Stimulated activated CD4-positive, alpha-beta T cell treated with anti-CD3 and anti-CD28 coated beads, Interleukin-1b, Interleukin-23, amount 100 ng/mL, for 48 hours (primary cell): Measurements from ENCODE around the gene ALPL.
"Not testable (repeated sequence)": the region's sequence is repeated elsewhere in the genome, so short reads cannot be mapped to it uniquely, and the experiment has no call there.

Experiments
- DNase-seq: peaks from one replicate; pipeline ENCODE4 v3.0.0-alpha.2; 2020

The ALPL gene

GRCh38 chr1:21563971-21564370 lies 54.7 kb downstream of the ALPL start:
- no peak for DNase-seq

GRCh38 chr1:21564521-21565095 lies 55.4 kb downstream of the ALPL start:
- DNase-seq: no peak

- no peak for DNase-seq
These were observed 56.1 kb downstream of the ALPL start for GRCh38 chr1:21565285-21565684.

- not testable (repeated sequence) for DNase-seq
These were observed 57.1 kb downstream of the ALPL start for GRCh38 chr1:21566361-21566760.

DNA sequence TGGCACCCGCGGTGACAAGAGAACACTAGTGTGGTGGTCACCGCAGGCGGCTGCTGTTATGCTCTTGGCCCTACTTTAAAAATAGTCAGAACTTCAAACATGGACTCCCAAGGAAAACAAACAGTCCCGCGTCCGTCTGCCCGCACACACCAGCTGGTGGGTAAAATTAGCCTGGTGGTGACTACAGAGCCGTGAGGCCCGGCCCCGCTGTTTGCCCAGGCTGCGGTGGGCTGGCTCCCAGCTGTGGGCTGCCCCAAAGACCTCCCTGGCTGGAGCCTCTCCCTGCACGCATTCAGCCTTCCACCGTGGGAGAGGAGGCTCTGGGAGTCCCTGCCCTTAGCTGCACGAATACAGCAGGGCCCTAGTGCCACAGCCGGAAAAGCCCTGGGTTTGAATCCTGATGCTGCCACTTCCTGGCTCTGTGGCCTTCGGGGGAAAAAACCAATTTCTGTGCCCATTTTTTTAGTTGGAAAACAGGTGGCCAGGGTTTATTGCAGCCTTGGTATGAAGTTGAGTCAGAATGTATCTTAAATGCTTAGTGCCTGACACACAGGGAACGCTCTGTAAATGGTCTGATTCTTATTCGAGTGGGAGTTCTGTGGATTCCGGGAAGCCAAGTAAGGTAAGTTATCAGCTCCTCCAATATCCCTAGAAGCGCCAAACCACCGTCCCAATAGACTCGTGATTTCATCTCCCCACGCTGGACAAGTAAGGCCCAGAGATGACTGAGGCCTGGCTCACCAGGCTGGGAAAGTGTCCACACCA lies 58.2 kb downstream of the ALPL start:
- no peak for DNase-seq

- DNase-seq: no peak
These were observed 59.0 kb downstream of the ALPL start for GRCh38 chr1:21568006-21568746.

- no peak for DNase-seq
These were observed 59.7 kb downstream of the ALPL start for GRCh38 chr1:21568809-21569385.

DNA sequence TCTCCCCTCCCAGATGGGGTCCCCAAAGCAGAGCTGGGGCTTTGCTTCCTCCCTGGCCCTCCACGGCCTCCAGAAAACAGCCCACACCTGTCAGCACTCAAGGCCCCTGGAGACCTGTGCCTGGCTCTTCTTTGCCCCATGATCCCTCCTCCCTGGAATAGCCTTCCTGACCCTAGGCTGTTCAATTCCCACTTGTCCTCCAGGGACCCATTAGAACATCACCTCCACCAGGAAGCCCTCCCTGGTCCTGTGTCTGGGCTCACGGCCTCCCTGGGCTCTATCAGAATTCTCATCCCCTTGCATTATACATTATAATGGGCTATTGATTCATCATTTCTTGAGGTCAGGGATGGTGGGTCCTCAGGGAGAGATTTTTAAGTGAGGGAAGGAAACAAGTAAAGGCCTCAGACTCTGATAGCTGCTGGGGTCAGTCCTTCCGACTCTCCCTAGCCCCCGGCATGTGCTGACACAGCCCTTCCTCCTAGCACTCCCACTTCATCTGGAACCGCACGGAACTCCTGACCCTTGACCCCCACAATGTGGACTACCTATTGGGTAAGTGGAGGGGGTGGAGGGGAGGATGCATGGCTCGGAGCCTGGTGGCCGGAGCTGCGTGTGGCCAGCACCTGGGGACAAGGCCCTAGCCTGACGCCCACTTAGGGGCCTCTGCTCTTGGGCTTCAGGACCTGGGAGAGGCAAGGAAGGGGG lies 60.8 kb downstream of the ALPL start:
- no peak for DNase-seq

GRCh38 chr1:21570528-21570875 lies 61.3 kb downstream of the ALPL start:
- DNase-seq: no peak

- DNase-seq: no peak
These were observed 61.7 kb downstream of the ALPL start for GRCh38 chr1:21570885-21571284.

DNA sequence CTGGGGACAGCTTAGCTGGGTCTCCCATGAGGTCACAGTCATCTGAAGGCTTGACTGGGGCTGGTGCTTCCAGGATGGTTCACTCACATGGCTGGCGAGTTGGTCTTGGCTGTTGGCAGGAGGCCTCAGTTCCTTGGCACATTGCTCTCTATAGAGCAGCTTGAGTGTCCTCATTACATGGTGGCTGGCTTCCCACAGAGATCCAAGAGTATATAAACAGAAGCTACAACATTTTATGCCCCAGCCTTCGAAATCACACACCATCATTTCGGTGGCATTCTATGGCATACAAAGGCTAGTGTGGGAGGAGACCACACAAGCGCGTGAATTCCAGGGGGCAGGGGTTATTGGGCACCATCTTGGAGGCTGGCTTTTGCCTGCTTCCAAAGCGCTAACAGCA lies 63.0 kb downstream of the ALPL start:
- no peak for DNase-seq

DNA sequence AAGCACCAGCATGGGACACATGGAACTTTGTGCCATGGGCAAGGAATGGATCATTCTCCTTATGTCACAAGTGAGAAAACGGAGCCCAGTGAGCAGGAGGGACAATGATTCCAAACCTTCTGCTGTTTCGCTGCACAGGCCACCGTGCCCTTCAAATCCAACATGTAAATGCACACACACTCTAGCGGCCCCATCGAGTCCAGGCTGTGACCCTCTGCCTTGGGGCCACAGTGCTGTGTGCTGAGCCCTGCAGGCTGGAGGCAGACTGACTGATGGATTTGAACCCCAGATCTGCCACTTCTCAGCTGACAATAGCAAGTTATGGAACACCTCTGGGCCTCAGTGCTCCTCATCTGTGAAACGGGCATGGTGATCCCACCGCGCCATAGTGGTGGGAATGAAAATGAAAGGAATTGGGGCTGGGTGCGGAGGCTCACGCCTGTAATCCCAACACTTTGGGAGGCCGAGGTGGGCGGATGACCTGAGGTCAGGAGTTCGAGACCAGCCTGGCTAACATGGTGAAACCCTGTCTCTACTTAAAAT lies 63.6 kb downstream of the ALPL start:
- no peak for DNase-seq

DNA sequence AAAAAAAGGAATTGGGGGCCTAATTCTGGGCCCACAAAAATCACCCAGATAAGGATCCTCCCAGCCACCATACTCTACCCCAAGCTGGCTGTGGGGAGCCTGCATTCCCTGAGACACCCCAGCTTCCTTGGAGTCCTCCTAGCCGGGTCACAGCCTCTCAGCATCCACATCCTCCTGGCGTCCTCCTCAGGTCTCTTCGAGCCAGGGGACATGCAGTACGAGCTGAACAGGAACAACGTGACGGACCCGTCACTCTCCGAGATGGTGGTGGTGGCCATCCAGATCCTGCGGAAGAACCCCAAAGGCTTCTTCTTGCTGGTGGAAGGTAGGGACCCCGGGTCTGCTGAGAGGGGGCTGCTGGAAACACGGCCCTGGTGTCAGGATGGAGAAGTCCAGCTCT lies 64.3 kb downstream of the ALPL start:
- no peak for DNase-seq

DNA sequence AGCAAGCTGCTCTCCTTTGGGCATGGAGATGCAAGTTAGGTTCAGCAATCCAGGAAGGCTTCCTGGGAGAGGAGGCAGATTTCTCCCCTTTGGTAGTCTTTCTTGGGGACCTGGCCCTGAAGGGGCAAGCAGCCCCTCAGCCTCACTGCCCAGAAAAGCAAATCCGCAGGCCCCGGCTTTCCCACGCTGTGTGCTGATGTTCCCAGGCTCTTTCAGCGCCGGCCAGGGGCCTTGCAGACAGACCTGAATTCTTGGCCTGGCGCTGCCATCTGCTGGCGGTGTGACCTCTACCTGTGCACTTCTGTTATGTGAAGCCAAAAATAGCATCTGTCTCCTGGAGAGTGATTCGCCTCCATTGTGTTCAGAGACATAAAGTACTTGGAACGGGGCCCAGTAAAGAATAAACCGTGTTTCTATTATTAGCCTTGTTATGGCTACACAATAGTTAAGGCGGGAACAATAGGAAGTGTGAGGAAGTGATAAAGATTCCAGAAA lies 64.8 kb downstream of the ALPL start:
- DNase-seq: peak; percentile 32

DNA sequence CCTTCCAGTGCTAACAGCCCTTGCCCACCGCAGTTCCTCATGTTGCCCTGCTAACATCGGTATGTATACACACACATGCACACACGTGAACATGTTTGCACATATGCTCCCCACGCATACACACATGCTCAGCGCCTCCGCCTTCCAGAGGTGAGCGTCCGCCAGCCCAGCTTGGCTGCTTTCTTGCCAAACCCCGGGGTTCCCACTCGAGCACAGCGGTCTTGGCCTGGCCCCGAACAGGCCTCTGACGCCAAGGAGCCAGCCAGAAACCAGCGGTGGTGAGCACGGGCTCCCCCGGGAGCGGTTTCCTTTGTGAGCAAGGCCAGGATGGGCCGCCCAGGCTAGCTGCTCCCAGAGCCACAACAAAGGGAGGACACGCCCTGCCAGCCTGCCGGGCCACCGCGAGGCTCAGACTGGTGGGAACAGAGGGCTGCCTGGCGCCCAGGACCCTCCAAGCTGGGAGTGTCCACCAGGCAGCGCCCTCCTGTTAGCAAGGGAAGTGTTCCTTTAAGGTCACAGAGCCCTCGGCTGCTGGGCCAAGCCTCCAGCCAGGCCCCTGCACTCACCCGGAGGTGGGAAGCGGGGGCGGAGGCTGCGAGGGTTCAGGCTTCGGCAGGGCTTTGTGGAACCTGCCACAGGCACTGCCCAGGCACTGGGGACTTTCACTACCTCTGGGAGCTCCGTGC lies 65.4 kb downstream of the ALPL start:
- DNase-seq: no peak

- no peak for DNase-seq
These were observed 66.2 kb downstream of the ALPL start for GRCh38 chr1:21575351-21575942.

- no peak for DNase-seq
These were observed 67.0 kb downstream of the ALPL start for GRCh38 chr1:21576031-21576797.

DNA sequence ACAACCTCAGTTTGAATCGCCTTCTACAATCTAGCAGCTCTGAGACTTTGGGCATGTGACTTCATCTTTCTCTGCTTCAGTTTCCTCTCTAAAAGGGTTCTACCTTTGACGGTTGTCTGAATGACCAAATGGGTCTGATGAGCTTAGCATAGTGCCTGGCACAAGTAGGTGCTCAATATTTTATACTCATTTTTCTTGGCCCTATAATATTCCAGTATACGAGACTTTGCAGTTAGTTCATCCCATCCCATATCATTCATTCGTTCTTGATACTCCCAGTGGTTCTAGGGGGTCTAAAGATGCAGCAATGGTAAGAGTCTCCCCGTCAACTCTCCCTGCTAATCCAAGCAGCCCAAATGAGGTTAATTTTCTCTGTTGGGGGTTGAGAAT lies 67.6 kb downstream of the ALPL start:
- no peak for DNase-seq

DNA sequence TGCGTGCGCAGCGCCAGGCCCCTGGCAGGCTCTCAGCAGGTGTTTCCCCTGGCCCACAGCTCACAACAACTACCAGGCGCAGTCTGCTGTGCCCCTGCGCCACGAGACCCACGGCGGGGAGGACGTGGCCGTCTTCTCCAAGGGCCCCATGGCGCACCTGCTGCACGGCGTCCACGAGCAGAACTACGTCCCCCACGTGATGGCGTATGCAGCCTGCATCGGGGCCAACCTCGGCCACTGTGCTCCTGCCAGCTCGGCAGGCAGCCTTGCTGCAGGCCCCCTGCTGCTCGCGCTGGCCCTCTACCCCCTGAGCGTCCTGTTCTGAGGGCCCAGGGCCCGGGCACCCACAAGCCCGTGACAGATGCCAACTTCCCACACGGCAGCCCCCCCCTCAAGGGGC lies 68.1 kb downstream of the ALPL start:
- no peak for DNase-seq

DNA sequence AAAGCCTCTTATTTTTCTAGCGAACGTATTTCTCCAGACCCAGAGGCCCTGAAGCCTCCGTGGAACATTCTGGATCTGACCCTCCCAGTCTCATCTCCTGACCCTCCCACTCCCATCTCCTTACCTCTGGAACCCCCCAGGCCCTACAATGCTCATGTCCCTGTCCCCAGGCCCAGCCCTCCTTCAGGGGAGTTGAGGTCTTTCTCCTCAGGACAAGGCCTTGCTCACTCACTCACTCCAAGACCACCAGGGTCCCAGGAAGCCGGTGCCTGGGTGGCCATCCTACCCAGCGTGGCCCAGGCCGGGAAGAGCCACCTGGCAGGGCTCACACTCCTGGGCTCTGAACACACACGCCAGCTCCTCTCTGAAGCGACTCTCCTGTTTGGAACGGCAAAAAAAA lies 68.7 kb downstream of the ALPL start:
- DNase-seq: no peak

DNA sequence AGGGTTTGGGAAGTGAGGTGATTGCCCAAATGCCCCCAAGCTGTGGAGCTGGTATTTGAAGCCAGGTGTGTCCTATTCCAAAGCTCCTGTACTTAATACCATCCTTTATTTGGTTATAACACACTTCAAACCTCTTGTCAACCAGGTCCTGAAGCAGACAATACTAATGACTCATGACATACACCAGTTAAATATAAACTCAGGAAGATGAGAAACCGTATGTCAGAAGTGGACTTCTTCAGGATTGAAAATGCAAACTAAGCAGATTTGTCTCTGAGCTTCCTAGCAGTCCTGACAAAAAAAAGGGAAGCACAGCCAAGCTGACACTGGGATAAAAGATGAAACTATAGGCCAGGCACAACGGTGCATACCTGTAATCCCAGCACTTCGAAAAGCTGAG lies 70.6 kb downstream of the ALPL start:
- no peak for DNase-seq
